Tibial nerve (tissue), 4 donors: ENCODE measurements around the gene SLC16A11. TPM values are rescaled to one million over a fixed set of nuclear protein-coding genes. Genes with fewer than 3 reads are reported as not detected.

Source experiments
- DNase-seq, 2 donors: peaks; one replicate each; pipeline ENCODE4 v3.0.0-alpha.2; 2019; ENCODE audit warnings: low spot score in 2 of 2
- H3K27ac ChIP-seq, 4 donors: fragments of 200-600 bp; sonication (generic) in 3 of 4; one replicate each; pipeline ENCODE4 v1.5.1; 2017 to 2019; ENCODE audit warnings: mild to moderate bottlenecking in 1 of 4
- H3K27me3 ChIP-seq, 2 donors: fragments of 200-600 bp; sonication (generic) in 1 of 2; one replicate each; pipeline versions ENCODE4 v1.5.1 to v1.6.0; 2017 to 2019
- H3K36me3 ChIP-seq, 3 donors: fragments of 200-600 bp; sonication (generic); one replicate each; pipeline ENCODE4 v1.5.1; 2018 to 2019
- H3K4me1 ChIP-seq, 4 donors: fragments of 200-600 bp; sonication (generic) in 3 of 4; one replicate each; pipeline ENCODE4 v1.5.1; 2017 to 2019
- H3K4me3 ChIP-seq, 4 donors: fragments of 200-600 bp; sonication (generic) in 3 of 4; one replicate each; pipeline ENCODE4 v1.5.1; 2017 to 2019; ENCODE audit warnings: mild to moderate bottlenecking in 1 of 4, moderate library complexity in 1 of 4
- H3K9me3 ChIP-seq, 4 donors: fragments of 200-600 bp; sonication (generic) in 3 of 4; one replicate each; pipeline ENCODE4 v1.5.1; 2017 to 2019
- EP300 ChIP-seq, 2 donors: sonication (generic); formaldehyde crosslinking; IDR thresholded peaks; one replicate each; pipeline ENCODE4 v1.6.1; 2017; ENCODE audit warnings: antibody characterized with exemption in 2 of 2, mild to moderate bottlenecking in 1 of 2
- POLR2A ChIP-seq, 2 donors: fragments of 450-650 bp; IDR thresholded peaks; one replicate each; pipeline ENCODE4 v1.6.1; 2017; ENCODE audit warnings: antibody characterized with exemption in 2 of 2, mild to moderate bottlenecking in 2 of 2, moderate library complexity in 2 of 2
- WGBS, 2 donors: methylation state at CpG; one replicate each; pipeline ENCODE4 v1.1.5; 2018; 5-methylcytosine and 5-hydroxymethylcytosine counted together
- total RNA-seq, 4 donors: library from RNA; depleted of rRNA; stranded (reverse); fragments of >200 nt; gene quantifications; one replicate each; pipeline ENCODE4 v1.1.0, GENCODE V29; 2016
- TF ChIP-seq, protein P1 (sequence below), 5 experiments: fragments of 200-600 bp in 3 of 5; fragments of 450-650 bp in 2 of 5; sonication (generic) in 3 of 5; IDR thresholded peaks; one replicate each; pipeline ENCODE4 v1.5.1; 2016 to 2019; ENCODE audit warnings: antibody characterized with exemption in 5 of 5, mild to moderate bottlenecking in 3 of 5, moderate library complexity in 2 of 5

The SLC16A11 gene
- total RNA-seq, 4 donors from 2014 or later = 0.78 TPM; not detected in 3

DNA sequence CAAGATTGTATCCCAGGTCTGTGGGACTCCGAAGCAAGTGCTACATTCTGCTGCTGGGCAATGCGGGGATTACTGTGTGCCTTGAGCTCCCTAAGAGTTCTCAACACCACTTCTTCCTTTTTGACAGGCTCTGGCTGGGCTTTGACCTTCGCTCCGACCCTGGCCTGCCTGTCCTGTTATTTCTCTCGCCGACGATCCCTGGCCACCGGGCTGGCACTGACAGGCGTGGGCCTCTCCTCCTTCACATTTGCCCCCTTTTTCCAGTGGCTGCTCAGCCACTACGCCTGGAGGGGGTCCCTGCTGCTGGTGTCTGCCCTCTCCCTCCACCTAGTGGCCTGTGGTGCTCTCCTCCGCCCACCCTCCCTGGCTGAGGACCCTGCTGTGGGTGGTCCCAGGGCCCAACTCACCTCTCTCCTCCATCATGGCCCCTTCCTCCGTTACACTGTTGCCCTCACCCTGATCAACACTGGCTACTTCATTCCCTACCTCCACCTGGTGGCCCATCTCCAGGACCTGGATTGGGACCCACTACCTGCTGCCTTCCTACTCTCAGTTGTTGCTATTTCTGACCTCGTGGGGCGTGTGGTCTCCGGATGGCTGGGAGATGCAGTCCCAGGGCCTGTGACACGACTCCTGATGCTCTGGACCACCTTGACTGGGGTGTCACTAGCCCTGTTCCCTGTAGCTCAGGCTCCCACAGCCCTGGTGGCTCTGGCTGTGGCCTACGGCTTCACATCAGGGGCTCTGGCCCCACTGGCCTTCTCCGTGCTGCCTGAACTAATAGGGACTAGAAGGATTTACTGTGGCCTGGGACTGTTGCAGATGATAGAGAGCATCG is 5.6 kb downstream of the SLC16A11 start:
- DNase-seq = no peak
- peaks cover 0 to 25% (median 18%) of the 10 kb centered on the region in 4 donors for H3K4me1 ChIP-seq
- H3K4me3 ChIP-seq = no peak overlapping the region
- WGBS, 2 donors = 78 to 83% methylated on average over 17 to 19 of the region's 19 CpGs
- H3K27me3 ChIP-seq = peaks cover 0 to 55% of the 10 kb centered on the region in 2 donors
- TF ChIP-seq, protein P1, sequence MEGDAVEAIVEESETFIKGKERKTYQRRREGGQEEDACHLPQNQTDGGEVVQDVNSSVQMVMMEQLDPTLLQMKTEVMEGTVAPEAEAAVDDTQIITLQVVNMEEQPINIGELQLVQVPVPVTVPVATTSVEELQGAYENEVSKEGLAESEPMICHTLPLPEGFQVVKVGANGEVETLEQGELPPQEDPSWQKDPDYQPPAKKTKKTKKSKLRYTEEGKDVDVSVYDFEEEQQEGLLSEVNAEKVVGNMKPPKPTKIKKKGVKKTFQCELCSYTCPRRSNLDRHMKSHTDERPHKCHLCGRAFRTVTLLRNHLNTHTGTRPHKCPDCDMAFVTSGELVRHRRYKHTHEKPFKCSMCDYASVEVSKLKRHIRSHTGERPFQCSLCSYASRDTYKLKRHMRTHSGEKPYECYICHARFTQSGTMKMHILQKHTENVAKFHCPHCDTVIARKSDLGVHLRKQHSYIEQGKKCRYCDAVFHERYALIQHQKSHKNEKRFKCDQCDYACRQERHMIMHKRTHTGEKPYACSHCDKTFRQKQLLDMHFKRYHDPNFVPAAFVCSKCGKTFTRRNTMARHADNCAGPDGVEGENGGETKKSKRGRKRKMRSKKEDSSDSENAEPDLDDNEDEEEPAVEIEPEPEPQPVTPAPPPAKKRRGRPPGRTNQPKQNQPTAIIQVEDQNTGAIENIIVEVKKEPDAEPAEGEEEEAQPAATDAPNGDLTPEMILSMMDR (IDR thresholded peaks at IDR 0.05) = no peak
- TF ChIP-seq POLR2A (IDR thresholded peaks at IDR 0.05) = no peak
- no peaks in the 10 kb centered on the region for H3K9me3 ChIP-seq
- H3K36me3 ChIP-seq = no peaks in the 10 kb centered on the region
- no peak overlapping the region for H3K27ac ChIP-seq

DNA sequence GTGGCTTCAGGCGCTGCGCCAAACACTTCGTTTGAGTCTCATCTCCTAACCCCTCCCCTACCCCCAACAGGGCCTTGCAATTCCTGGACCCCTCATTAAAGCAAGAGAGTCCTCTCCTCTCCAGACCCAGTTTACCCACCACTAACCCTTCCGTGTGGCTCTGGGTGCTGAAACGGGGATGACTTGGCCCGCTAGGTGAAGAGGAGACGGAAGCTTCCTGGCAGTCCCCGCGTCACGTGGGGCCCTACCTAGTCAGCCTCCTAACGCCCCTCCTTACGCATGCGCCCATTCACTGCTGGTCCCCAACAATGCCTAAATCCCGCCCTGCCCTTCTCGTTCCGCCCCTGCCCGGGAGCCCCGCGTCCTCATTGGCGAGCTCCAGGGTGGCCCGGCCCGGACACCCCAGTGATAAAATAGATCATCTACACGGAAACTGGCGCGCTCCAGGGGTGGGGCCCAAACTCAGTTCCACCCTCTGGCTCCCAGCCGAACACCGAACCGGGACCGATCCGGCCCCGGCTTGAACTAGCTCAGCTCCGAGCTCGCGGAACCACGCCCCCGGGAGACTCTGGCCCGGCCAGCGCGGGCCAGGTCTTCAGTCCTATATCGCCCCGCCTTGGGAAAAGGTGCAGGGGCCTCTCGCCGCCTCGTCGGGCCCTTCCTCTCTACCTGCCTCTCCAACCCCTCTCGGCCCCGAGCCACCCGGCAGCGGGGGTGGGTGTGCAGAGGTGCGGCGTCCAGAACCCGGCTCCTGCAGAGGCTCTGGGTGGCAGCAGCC is 8.1 kb downstream of the SLC16A11 start, which contains the start of gene SLC16A13:
Gene SLC16A13, plus strand, starts transcription at position 425 of the 778 bp plus-strand sequence. CDS start 368 bp downstream, outside the sequence.
- Histone ChIP-seq H3K4me1 (peaks cover 0 to 12% (median 5%) of the 10 kb centered on the region in 4 donors), H3K4me3 (peak within 1 kb of the TSS; percentile 36 to 68 (median 48)), H3K27ac (peak within 1 kb of the TSS in 3 of 4 donors; percentile 74 to 91 (median 79)), H3K9me3 (no peaks in the 10 kb centered on the region), H3K36me3 (no peaks in the 10 kb centered on the region), H3K27me3 (peaks cover 0 to 34% of the 10 kb centered on the region in 2 donors)
- WGBS, 2 donors = 1% methylated on average over 23 to 51 of the region's 52 CpGs
- TF ChIP-seq, protein P1 (IDR thresholded peaks at IDR 0.05) = no peak
- peak in 1 of 2 donors; percentile 64 for TF ChIP-seq EP300 (IDR thresholded peaks at IDR 0.05)
- peak in 1 of 2 donors; percentile 53 for TF ChIP-seq POLR2A (IDR thresholded peaks at IDR 0.05)
- peak; percentile 76 to 84 for DNase-seq

DNA sequence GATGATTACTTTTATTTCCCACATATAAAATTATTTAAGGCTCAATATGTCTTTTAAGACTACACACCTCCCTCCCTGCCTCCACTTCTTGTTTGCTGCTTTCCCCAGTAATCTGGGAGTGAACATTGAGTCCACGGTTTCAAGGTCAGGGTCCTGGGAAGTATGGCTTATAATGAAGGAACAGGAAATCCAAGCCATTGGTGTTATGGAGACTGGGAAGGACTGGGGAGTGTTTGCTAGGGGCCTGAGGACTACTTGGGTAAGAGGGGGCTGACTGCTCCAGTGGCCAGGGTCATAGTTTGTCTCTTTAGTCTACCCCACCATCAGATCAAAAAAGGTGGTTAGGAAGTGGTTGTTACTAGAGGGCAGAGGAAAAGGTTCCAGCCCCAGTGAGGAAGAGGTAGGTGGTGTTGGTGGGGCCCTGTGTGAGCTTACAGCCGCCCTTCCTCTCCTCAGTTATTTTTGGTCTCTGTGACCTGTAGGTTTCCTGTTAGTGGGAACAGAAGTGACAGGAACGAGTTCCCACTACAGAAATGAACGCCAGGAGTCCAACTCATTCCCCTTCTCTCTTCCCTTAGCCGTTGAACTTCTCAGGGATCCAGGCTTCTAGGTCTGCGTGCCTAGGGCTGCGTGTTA is 8.8 kb downstream of the SLC16A11 start:
- H3K36me3 ChIP-seq = no peaks in the 10 kb centered on the region
- peaks cover 0 to 12% (median 5%) of the 10 kb centered on the region in 4 donors for H3K4me1 ChIP-seq
- peak overlapping the region; percentile 36 to 68 (median 48) for H3K4me3 ChIP-seq
- H3K9me3 ChIP-seq = no peaks in the 10 kb centered on the region
- WGBS, 2 donors = 16 to 18% methylated on average over 7 of the region's 7 CpGs
- peak overlapping the region in 3 of 4 donors; percentile 74 to 91 (median 79) for H3K27ac ChIP-seq
- TF ChIP-seq POLR2A (IDR thresholded peaks at IDR 0.05) (no peak), EP300 (IDR thresholded peaks at IDR 0.05) (no peak)
- TF ChIP-seq, protein P1 (IDR thresholded peaks at IDR 0.05) = no peak
- no peak for DNase-seq
- H3K27me3 ChIP-seq = peaks cover 0 to 34% of the 10 kb centered on the region in 2 donors

DNA sequence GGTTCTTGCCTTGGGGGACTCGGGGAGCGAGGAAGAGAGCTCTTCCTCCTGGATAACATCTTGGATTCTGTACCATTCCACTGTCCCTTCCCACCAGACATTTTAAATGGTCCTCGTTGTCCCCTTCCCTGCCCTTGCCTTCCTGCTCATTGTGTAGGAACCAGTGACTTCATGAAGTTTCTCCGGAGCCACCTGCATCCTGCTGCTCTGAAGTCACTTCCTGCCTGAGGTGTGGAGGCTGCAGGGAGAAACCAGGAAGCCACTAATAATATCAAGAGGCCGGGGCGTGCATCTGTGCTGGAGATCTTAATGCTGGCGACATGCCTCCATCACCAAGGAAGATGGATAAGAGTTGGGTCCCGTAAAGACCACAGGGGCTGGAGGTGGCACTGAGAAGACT is 14.2 kb downstream of the SLC16A11 start:
- no peak overlapping the region for H3K4me3 ChIP-seq
- no peaks in the 10 kb centered on the region for H3K36me3 ChIP-seq
- H3K4me1 ChIP-seq = no peaks in the 10 kb centered on the region
- H3K27me3 ChIP-seq = peaks cover 0 to 26% of the 10 kb centered on the region in 2 donors
- no peaks in the 10 kb centered on the region for H3K9me3 ChIP-seq
- 68 to 70% methylated on average over 8 of the region's 8 CpGs for WGBS, 2 donors
- peak overlapping the region in 1 of 4 donors; percentile 17 for H3K27ac ChIP-seq
- TF ChIP-seq POLR2A (IDR thresholded peaks at IDR 0.05) (no peak), EP300 (IDR thresholded peaks at IDR 0.05) (no peak)
- TF ChIP-seq, protein P1 (IDR thresholded peaks at IDR 0.05) = no peak
- no peak for DNase-seq
